ENCODE measurements around the gene ADARB2. TPM values are rescaled to one million over a fixed set of nuclear protein-coding genes. Genes with fewer than 3 reads are reported as not detected.
"Not testable (repeated sequence)": the region's sequence is repeated elsewhere in the genome, so short reads cannot be mapped to it uniquely, and the experiment has no call there.

ADARB2 gene
- total RNA-seq, 4 donors from 2014 or later = 1.3 to 5.4 (median 1.8) TPM

DNA sequence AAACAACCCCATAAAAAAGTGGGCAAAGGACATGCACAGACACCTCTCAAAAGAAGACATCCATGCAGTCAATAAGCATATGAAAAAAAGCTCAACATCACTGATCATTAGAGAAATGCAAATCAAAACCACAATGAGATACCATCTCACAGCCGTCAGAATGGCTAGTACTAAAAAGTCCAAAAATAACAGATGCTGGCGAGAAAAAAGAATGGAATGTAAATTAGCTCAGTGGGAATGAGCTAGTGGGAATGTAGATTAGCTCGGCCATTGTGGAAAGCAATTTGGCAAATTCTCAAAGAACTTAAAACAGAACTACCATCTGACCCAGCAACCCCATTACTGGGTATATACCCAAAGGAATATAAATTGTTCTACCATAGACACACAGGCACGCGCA lies 394.1 kb downstream of the ADARB2 start:
- TF ChIP-seq POLR2AphosphoS5 (IDR thresholded peaks at IDR 0.05) (no peak), POLR2A (IDR thresholded peaks at IDR 0.05) (no peak), EP300 (IDR thresholded peaks at IDR 0.05) (no peak)
- TF ChIP-seq, protein P1, sequence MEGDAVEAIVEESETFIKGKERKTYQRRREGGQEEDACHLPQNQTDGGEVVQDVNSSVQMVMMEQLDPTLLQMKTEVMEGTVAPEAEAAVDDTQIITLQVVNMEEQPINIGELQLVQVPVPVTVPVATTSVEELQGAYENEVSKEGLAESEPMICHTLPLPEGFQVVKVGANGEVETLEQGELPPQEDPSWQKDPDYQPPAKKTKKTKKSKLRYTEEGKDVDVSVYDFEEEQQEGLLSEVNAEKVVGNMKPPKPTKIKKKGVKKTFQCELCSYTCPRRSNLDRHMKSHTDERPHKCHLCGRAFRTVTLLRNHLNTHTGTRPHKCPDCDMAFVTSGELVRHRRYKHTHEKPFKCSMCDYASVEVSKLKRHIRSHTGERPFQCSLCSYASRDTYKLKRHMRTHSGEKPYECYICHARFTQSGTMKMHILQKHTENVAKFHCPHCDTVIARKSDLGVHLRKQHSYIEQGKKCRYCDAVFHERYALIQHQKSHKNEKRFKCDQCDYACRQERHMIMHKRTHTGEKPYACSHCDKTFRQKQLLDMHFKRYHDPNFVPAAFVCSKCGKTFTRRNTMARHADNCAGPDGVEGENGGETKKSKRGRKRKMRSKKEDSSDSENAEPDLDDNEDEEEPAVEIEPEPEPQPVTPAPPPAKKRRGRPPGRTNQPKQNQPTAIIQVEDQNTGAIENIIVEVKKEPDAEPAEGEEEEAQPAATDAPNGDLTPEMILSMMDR (IDR thresholded peaks at IDR 0.05) = no peak

DNA sequence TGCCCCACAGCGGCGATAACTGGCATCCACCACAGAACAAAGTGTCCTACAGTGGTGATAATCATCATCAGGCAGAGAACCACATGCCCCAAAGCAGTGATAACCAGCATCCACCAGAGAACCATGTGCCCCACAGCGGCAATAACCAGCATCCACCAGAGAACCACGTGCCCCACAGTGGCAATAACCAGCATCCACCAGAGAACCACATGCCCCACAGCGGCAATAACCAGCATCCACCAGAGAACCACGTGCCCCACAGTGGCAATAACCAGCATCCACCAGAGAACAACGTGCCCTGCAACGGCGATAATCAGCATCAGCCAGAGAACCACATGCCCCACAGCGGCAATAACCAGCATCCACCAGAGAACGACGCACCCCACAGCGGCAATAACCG lies 396.3 kb downstream of the ADARB2 start:
- WGBS, 2 donors (ENCODE audit: low coverage in 1 of 2) = 60 to 97% methylated on average over 1 to 6 of the region's 14 CpGs
- not testable (repeated sequence) for H3K4me3 ChIP-seq, H3K4me1 ChIP-seq, H3K9me3 ChIP-seq, H3K36me3 ChIP-seq, ATAC-seq, H3K27ac ChIP-seq
- peaks cover 20% of the 10 kb centered on the region for H3K27me3 ChIP-seq

More for the DNA sequence above, 394.1 kb downstream of the ADARB2 start:
- no peak for ATAC-seq
- Histone ChIP-seq H3K36me3 (no peaks in the 10 kb centered on the region), H3K4me1 (no peaks in the 10 kb centered on the region), H3K9me3 (no peaks in the 10 kb centered on the region), H3K27ac (no peak overlapping the region), H3K4me3 (no peak overlapping the region), H3K27me3 (peaks cover 11% of the 10 kb centered on the region)
- WGBS, 2 donors (ENCODE audit: low coverage in 1 of 2) = 51 to 59% methylated on average over 5 of the region's 5 CpGs

GRCh38 chr10:1339396-1339795 lies 397.9 kb downstream of the ADARB2 start:
- Histone ChIP-seq H3K27ac (no peak overlapping the region), H3K36me3 (no peaks in the 10 kb centered on the region), H3K9me3 (no peaks in the 10 kb centered on the region), H3K4me3 (no peak overlapping the region), H3K27me3 (peaks cover 20% of the 10 kb centered on the region), H3K4me1 (no peaks in the 10 kb centered on the region)
- no peak for TF ChIP-seq POLR2AphosphoS5 (IDR thresholded peaks at IDR 0.05)
- TF ChIP-seq, protein P1 (IDR thresholded peaks at IDR 0.05) = no peak
- TF ChIP-seq POLR2A (IDR thresholded peaks at IDR 0.05) = no peak
- WGBS, 2 donors (ENCODE audit: low coverage in 1 of 2) = 10 to 45% methylated on average over 2 to 4 of the region's 6 CpGs
- ATAC-seq = no peak

DNA sequence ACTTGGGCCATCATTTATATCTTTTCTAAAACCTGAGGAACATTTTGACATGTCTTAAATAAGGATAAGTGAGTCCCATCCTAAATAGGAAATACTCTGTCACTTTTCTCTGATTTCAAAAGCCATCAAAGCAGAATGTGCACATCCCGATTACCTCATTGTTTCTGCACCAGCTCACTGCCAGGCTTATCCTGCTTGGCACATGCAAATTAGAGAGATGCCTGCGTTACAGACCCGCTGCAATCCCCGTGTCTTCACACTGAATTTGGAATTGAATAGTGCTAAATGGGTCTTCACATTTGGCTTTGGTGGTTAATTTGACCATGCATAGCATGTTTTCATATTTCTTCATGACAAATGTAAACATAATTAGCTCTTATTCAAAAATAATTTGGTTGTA lies 401.7 kb downstream of the ADARB2 start:
- no peak overlapping the region for H3K4me3 ChIP-seq
- no peak for ATAC-seq
- no peak overlapping the region for H3K27ac ChIP-seq
- H3K4me1 ChIP-seq = no peaks in the 10 kb centered on the region
- H3K27me3 ChIP-seq = peaks cover 24% of the 10 kb centered on the region
- TF ChIP-seq EP300 (IDR thresholded peaks at IDR 0.05) (no peak), POLR2AphosphoS5 (IDR thresholded peaks at IDR 0.05) (no peak), POLR2A (IDR thresholded peaks at IDR 0.05) (no peak)
- TF ChIP-seq, protein P1 (IDR thresholded peaks at IDR 0.05) = no peak
- H3K36me3 ChIP-seq = no peaks in the 10 kb centered on the region
- 31 to 37% methylated on average over 4 of the region's 4 CpGs for WGBS, 2 donors (ENCODE audit: low coverage in 1 of 2)
- no peaks in the 10 kb centered on the region for H3K9me3 ChIP-seq

DNA sequence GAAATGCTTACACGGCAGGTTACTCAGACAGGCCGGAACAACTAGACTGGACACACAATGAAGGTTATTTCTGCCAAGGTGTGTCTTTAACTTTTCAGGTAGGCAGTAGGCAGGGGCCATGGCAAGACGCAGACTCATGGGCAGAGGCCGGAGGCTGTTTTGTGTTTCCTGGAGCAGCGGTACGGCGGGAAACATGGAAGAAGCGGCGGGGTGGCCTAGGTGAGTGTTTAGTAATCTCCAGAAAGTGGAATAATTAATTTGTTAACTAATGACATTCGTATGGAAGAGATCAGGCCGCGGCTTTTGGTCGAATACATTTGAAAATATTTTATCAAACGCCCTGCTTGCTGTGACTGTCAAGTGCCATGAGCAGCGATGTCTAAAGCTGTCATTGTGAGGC lies 403.3 kb downstream of the ADARB2 start:
- Histone ChIP-seq H3K4me1 (no peaks in the 10 kb centered on the region), H3K27me3 (peaks cover 32% of the 10 kb centered on the region), H3K27ac (no peak overlapping the region), H3K9me3 (no peaks in the 10 kb centered on the region), H3K4me3 (no peak overlapping the region), H3K36me3 (no peaks in the 10 kb centered on the region)
- no peak for ATAC-seq
- no peak for TF ChIP-seq POLR2A (IDR thresholded peaks at IDR 0.05)
- TF ChIP-seq EP300 (IDR thresholded peaks at IDR 0.05) = no peak
- TF ChIP-seq, protein P1 (IDR thresholded peaks at IDR 0.05) = no peak
- TF ChIP-seq POLR2AphosphoS5 (IDR thresholded peaks at IDR 0.05) = no peak
- WGBS, 2 donors (ENCODE audit: low coverage in 1 of 2) = 88% methylated on average over 10 to 12 of the region's 15 CpGs
